HepG2 (cell line): ENCODE results near the gene UTS2R. TPM values are rescaled to one million over a fixed set of nuclear protein-coding genes. Genes with fewer than 3 reads are reported as not detected.

ENCODE experiments used
- ASH2L ChIP-seq: fragments of 300-600, 200-600 bp; sonication (generic); IDR thresholded peaks from 2 replicates; pipeline ENCODE4 v1.7.0; 2017; ENCODE audit warnings: low read depth, mild to moderate bottlenecking, moderate library complexity, mixed read lengths, low read length; ENCODE audit not compliant: insufficient read length
- CC2D1A ChIP-seq: sonication (generic); formaldehyde crosslinking; IDR thresholded peaks from 2 replicates; pipeline ENCODE4 v1.8.1; 2023; ENCODE audit warnings: mild to moderate bottlenecking, missing genetic modification reagents
- CHD2 ChIP-seq: IDR thresholded peaks from 2 replicates; pipeline ENCODE4 v1.6.1; 2011; ENCODE audit warnings: low read depth, low read length, improper control_type of control experiment
- CREM ChIP-seq, 2 experiments: sonication (generic) in 1 of 2; formaldehyde crosslinking in 1 of 2; IDR thresholded peaks; 2 replicates each; pipeline versions ENCODE4 v1.4.0 to v1.6.1; 2016 to 2020; ENCODE audit warnings: antibody characterized with exemption in 1 of 2, mild to moderate bottlenecking in 1 of 2, missing genetic modification reagents in 1 of 2
- DR1 ChIP-seq: sonication (generic); formaldehyde crosslinking; IDR thresholded peaks from 2 replicates; pipeline ENCODE4 v1.8.0; 2021; ENCODE audit warnings: mild to moderate bottlenecking, missing genetic modification reagents, inconsistent platforms
- ELF1 ChIP-seq: sonication (generic); formaldehyde crosslinking; IDR thresholded peaks from 2 replicates; pipeline ENCODE4 v1.4.0; 2020; ENCODE audit warnings: missing genetic modification reagents
- ELF3 ChIP-seq: IDR thresholded peaks from 2 replicates; pipeline ENCODE4 v1.6.1; 2016; ENCODE audit warnings: missing genetic modification reagents, missing compliant biosample characterization
- GTF2F1 ChIP-seq: fragments of 150-350 bp; IDR thresholded peaks from 2 replicates; pipeline ENCODE4 v1.6.1; 2014; ENCODE audit warnings: low read length
- HOXA7 ChIP-seq: sonication (generic); formaldehyde crosslinking; IDR thresholded peaks from 2 replicates; pipeline ENCODE4 v1.8.1; 2022; ENCODE audit warnings: mild to moderate bottlenecking, missing genetic modification reagents, moderate library complexity
- IRF2 ChIP-seq: IDR thresholded peaks from 2 replicates; pipeline ENCODE4 v1.6.1; 2018; ENCODE audit warnings: missing genetic modification reagents, missing compliant biosample characterization
- KLF16 ChIP-seq, 2 experiments: sonication (generic) in 1 of 2; formaldehyde crosslinking in 1 of 2; IDR thresholded peaks; 2 replicates each; pipeline versions ENCODE4 v1.6.1 to v1.8.0; 2016 to 2023; ENCODE audit warnings: missing genetic modification reagents in 2 of 2, missing compliant biosample characterization in 1 of 2
- KLF6 ChIP-seq: IDR thresholded peaks from 2 replicates; pipeline ENCODE4 v1.8.0; 2016; ENCODE audit warnings: missing biosample characterization, missing genetic modification reagents
- MED1 ChIP-seq: sonication (generic); formaldehyde crosslinking; IDR thresholded peaks from 2 replicates; pipeline ENCODE4 v1.4.0; 2020; ENCODE audit warnings: missing genetic modification reagents
- MEF2D ChIP-seq: sonication (generic); formaldehyde crosslinking; IDR thresholded peaks from 2 replicates; pipeline ENCODE4 v1.5.1; 2020; ENCODE audit warnings: mild to moderate bottlenecking, missing genetic modification reagents
- MIER2 ChIP-seq: IDR thresholded peaks from 2 replicates; pipeline ENCODE4 v1.6.1; 2016; ENCODE audit warnings: missing biosample characterization, missing genetic modification reagents
- MIXL1 ChIP-seq: IDR thresholded peaks from 2 replicates; pipeline ENCODE4 v1.6.1; 2016
- NFIC ChIP-seq: IDR thresholded peaks from 2 replicates; pipeline ENCODE4 v1.6.1; 2012; ENCODE audit warnings: mild to moderate bottlenecking, low read length, inconsistent platforms
- NR2F6 ChIP-seq, 2 experiments: IDR thresholded peaks; 2 replicates each; pipeline ENCODE4 v1.6.1; 2016; ENCODE audit warnings: antibody characterized with exemption in 1 of 2, mild to moderate bottlenecking in 1 of 2
- RAD21 ChIP-seq: fragments of 450-650 bp; formaldehyde crosslinking; IDR thresholded peaks from 2 replicates; pipeline ENCODE4 v1.5.0; 2020; ENCODE audit warnings: mild to moderate bottlenecking
- SALL1 ChIP-seq: sonication (generic); formaldehyde crosslinking; IDR thresholded peaks from 2 replicates; pipeline ENCODE4 v1.8.0; 2022; ENCODE audit warnings: mild to moderate bottlenecking, missing genetic modification reagents
- SIX4 ChIP-seq: sonication (generic); formaldehyde crosslinking; IDR thresholded peaks from 2 replicates; pipeline ENCODE4 v1.4.0; 2020; ENCODE audit warnings: missing genetic modification reagents
- THAP11 ChIP-seq: IDR thresholded peaks from 2 replicates; pipeline ENCODE4 v1.6.1; 2016; ENCODE audit warnings: missing biosample characterization, missing genetic modification reagents
- ZNF160 ChIP-seq: sonication (generic); formaldehyde crosslinking; IDR thresholded peaks from 2 replicates; pipeline ENCODE4 v1.8.0; 2022; ENCODE audit warnings: mild to moderate bottlenecking, inconsistent platforms, missing genetic modification reagents
- ZNF20 ChIP-seq: sonication (generic); formaldehyde crosslinking; IDR thresholded peaks from 2 replicates; pipeline ENCODE4 v1.4.0; 2020; ENCODE audit warnings: mild to moderate bottlenecking, moderate library complexity, missing genetic modification reagents
- ZNF550 ChIP-seq: sonication (generic); formaldehyde crosslinking; IDR thresholded peaks from 2 replicates; pipeline ENCODE4 v1.4.0; 2020; ENCODE audit warnings: mild to moderate bottlenecking, missing genetic modification reagents, borderline replicate concordance
- ZNF773 ChIP-seq: sonication (generic); formaldehyde crosslinking; IDR thresholded peaks from 2 replicates; pipeline ENCODE4 v1.4.0; 2020; ENCODE audit warnings: missing genetic modification reagents, borderline replicate concordance
- ZNF777 ChIP-seq: sonication (generic); formaldehyde crosslinking; IDR thresholded peaks from 2 replicates; pipeline ENCODE4 v1.4.0; 2020; ENCODE audit warnings: missing genetic modification reagents
- ZNF83 ChIP-seq: sonication (generic); formaldehyde crosslinking; IDR thresholded peaks from 2 replicates; pipeline ENCODE4 v1.4.0; 2020; ENCODE audit warnings: missing genetic modification reagents, mild to moderate bottlenecking, borderline replicate concordance
- polyA plus RNA-seq, 8 experiments: library from polyadenylated mRNA; depleted of rRNA in 3 of 8; stranded (reverse) in 7 of 8; unstranded in 1 of 8; fragments of >200 nt; fragmentation: Illumina TruSeq in 4 of 8; extraction: Trizol in 4 of 8; gene quantifications; 2 replicates each; pipeline versions ENCODE4 v1.2.1 to v1.2.3, GENCODE V29; 2011 to 2016; ENCODE audit warnings: low read depth in 4 of 8, missing spikeins in 1 of 8, mixed read lengths in 1 of 8; ENCODE audit not compliant: insufficient read depth in 1 of 8
- total RNA-seq, 5 experiments: library from RNA; depleted of rRNA; stranded (reverse); fragments of >200 nt; fragmentation: Illumina TruSeq; extraction: Trizol; gene quantifications; 2 replicates each; pipeline ENCODE4 v1.2.3, GENCODE V29; 2016; ENCODE audit warnings: low read depth in 1 of 5
- TF ChIP-seq, protein P1 (sequence below): IDR thresholded peaks from 2 replicates; pipeline ENCODE4 v1.6.1; 2018; ENCODE audit warnings: missing genetic modification reagents, mild to moderate bottlenecking, missing compliant biosample characterization
- TF ChIP-seq, protein P2 (sequence below): IDR thresholded peaks from 2 replicates; pipeline ENCODE4 v1.6.1; 2016; ENCODE audit warnings: missing genetic modification reagents, missing compliant biosample characterization
- TF ChIP-seq, protein P3 (sequence below): IDR thresholded peaks from 2 replicates; pipeline ENCODE4 v1.6.1; 2016

Gene UTS2R
- total and polyA plus RNA-seq, 2 of the 13 experiments (the other 11 are each of a cell fraction or from before 2014, with no cell fraction given), result 0.13 to 0.15 TPM

DNA sequence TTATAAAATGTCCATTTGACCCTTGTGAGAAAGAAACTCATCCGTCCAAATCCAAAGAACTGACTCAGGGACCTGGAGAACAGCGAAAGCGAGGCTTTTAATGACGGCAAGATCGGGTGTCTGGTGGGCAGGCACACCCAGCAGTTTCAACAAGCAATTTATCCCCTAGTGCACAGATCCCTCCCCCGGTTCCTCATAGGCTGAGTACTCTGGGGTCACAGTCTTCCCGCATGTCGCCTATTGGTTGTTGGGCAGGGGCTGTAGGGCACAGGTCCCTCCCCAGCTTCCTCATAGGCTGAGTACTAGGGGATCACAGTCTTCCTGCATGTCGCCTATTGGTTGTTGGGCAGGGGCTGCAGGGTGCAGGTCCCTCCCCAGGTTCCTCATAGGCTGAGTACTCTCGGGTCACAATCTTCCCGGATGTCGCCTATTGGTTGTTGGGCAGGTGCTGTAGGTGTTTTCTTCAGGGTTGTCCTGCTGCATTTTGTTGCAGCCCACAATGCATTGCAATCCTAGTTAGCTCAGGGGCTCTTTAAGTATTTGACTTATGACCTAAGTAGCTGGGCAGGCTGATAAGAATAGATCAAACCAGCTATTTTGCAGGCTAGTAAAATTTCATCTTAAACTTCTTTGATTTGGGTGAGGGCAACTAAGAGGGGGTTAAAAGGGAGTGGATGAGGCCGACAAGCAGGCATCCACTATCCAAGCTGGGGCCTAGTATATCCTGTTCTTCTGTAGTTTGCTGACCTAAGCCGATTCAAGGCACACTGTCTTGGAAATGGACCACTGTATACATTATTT is 3.6 kb upstream of the UTS2R start (continued):
- peak; percentile 65; the same call in 1 of the 2 replicates for TF ChIP-seq CHD2
- no peak for TF ChIP-seq ASH2L
- TF ChIP-seq ZNF550 (CRISPR knock-in tag), result no peak
- no peak for TF ChIP-seq CC2D1A (CRISPR knock-in tag)
- peak; percentile 77 for TF ChIP-seq ELF1 (CRISPR knock-in tag)
- TF ChIP-seq ZNF83 (CRISPR knock-in tag), result no peak
- TF ChIP-seq, protein P1, sequence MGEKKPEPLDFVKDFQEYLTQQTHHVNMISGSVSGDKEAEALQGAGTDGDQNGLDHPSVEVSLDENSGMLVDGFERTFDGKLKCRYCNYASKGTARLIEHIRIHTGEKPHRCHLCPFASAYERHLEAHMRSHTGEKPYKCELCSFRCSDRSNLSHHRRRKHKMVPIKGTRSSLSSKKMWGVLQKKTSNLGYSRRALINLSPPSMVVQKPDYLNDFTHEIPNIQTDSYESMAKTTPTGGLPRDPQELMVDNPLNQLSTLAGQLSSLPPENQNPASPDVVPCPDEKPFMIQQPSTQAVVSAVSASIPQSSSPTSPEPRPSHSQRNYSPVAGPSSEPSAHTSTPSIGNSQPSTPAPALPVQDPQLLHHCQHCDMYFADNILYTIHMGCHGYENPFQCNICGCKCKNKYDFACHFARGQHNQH (CRISPR knock-in tag), result peak; percentile 58; the same call in 1 of the 2 replicates
- TF ChIP-seq MIXL1, result peak; percentile 56; the same call in 1 of the 2 replicates
- no peak for TF ChIP-seq NFIC
- peak; percentile 86 for TF ChIP-seq THAP11 (CRISPR knock-in tag)
- peak; percentile 82 for TF ChIP-seq CREM (IDR thresholded peaks at IDR 0.05)
- TF ChIP-seq CREM (CRISPR knock-in tag; IDR thresholded peaks at IDR 0.05), result no peak
- TF ChIP-seq HOXA7 (CRISPR knock-in tag), result no peak
- TF ChIP-seq, protein P2, sequence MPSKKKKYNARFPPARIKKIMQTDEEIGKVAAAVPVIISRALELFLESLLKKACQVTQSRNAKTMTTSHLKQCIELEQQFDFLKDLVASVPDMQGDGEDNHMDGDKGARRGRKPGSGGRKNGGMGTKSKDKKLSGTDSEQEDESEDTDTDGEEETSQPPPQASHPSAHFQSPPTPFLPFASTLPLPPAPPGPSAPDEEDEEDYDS (CRISPR knock-in tag), result peak; percentile 98
- TF ChIP-seq SALL1 (CRISPR knock-in tag), result peak; percentile 72
- TF ChIP-seq SIX4 (CRISPR knock-in tag), result no peak
- peak; percentile 68; the same call in 1 of the 2 replicates for TF ChIP-seq DR1 (CRISPR knock-in tag)
- TF ChIP-seq KLF16 (CRISPR knock-in tag; IDR thresholded peaks at IDR 0.05), result 0 out of 4 replicates have a peak, but pooled peaks of 1 of the 2 experiments have one; percentile 44
- TF ChIP-seq, protein P3, sequence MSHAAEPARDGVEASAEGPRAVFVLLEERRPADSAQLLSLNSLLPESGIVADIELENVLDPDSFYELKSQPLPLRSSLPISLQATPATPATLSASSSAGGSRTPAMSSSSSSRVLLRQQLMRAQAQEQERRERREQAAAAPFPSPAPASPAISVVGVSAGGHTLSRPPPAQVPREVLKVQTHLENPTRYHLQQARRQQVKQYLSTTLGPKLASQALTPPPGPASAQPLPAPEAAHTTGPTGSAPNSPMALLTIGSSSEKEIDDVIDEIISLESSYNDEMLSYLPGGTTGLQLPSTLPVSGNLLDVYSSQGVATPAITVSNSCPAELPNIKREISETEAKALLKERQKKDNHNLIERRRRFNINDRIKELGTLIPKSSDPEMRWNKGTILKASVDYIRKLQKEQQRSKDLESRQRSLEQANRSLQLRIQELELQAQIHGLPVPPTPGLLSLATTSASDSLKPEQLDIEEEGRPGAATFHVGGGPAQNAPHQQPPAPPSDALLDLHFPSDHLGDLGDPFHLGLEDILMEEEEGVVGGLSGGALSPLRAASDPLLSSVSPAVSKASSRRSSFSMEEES (CRISPR knock-in tag), result no peak
- 0 out of 2 replicates have a peak, but pooled peaks have one; percentile 18 for TF ChIP-seq RAD21 (CRISPR knock-in tag)
- no peak for TF ChIP-seq ZNF777 (CRISPR knock-in tag)
- TF ChIP-seq IRF2 (CRISPR knock-in tag), result peak; percentile 47; the same call in 1 of the 2 replicates
- TF ChIP-seq ELF3 (CRISPR knock-in tag), result no peak; the same call in 1 of the 2 replicates
- no peak for TF ChIP-seq ZNF773 (CRISPR knock-in tag)
- 0 out of 2 replicates have a peak, but pooled peaks have one; percentile 17 for TF ChIP-seq GTF2F1
- TF ChIP-seq NR2F6 (IDR thresholded peaks at IDR 0.05), result peak; percentile 65
- no peak for TF ChIP-seq NR2F6 (CRISPR knock-in tag; IDR thresholded peaks at IDR 0.05)
- 0 out of 2 replicates have a peak, but pooled peaks have one; percentile 62 for TF ChIP-seq KLF6 (CRISPR knock-in tag)
- no peak for TF ChIP-seq MIER2
- peak; percentile 46 for TF ChIP-seq MED1 (CRISPR knock-in tag)
- TF ChIP-seq ZNF160, result no peak
- TF ChIP-seq ZNF20, result no peak
- 0 out of 2 replicates have a peak, but pooled peaks have one; percentile 55 for TF ChIP-seq MEF2D (CRISPR knock-in tag)
